ENCODE measurements around the gene GPA33. TPM values are rescaled to one million over a fixed set of nuclear protein-coding genes. Genes with fewer than 3 reads are reported as not detected.

GPA33 gene
- total RNA-seq, 1 donor from 2014 or later: 0.10 TPM

GRCh38 chr1:167136806-167137205 is 46.6 kb upstream of the GPA33 start:
- Mint-ChIP-seq H3K4me1 (ENCODE audit: unreplicated experiment) (peaks cover 8% of the 10 kb centered on the region), H3K27me3 (ENCODE audit: unreplicated experiment) (peaks cover 1% of the 10 kb centered on the region), H3K4me3 (ENCODE audit: unreplicated experiment) (no peak overlapping the region), H3K9me3 (ENCODE audit: unreplicated experiment) (no peaks in the 10 kb centered on the region), H3K27ac (ENCODE audit: unreplicated experiment) (no peak overlapping the region), H3K36me3 (ENCODE audit: low read depth, unreplicated experiment) (no peaks in the 10 kb centered on the region)
- no peak for TF ChIP-seq CTCF (IDR thresholded peaks at IDR 0.05; ENCODE audit: unreplicated experiment)
- DNase-seq (ENCODE audit: low spot score): no peak

- H3K4me1 Mint-ChIP-seq (ENCODE audit: unreplicated experiment): peaks cover 12% of the 10 kb centered on the region
- DNase-seq (ENCODE audit: low spot score): no peak
- TF ChIP-seq CTCF (IDR thresholded peaks at IDR 0.05; ENCODE audit: unreplicated experiment): no peak
- no peaks in the 10 kb centered on the region for H3K9me3 Mint-ChIP-seq (ENCODE audit: unreplicated experiment)
- no peak overlapping the region for H3K27ac Mint-ChIP-seq (ENCODE audit: unreplicated experiment)
- no peaks in the 10 kb centered on the region for H3K36me3 Mint-ChIP-seq (ENCODE audit: low read depth, unreplicated experiment)
- peaks cover 1% of the 10 kb centered on the region for H3K27me3 Mint-ChIP-seq (ENCODE audit: unreplicated experiment)
- H3K4me3 Mint-ChIP-seq (ENCODE audit: unreplicated experiment): no peak overlapping the region
Measured at GRCh38 chr1:167136191-167136614, 46.0 kb upstream of the GPA33 start.

GRCh38 chr1:167135281-167135840 is 45.2 kb upstream of the GPA33 start:
- DNase-seq (ENCODE audit: low spot score): no peak
- Mint-ChIP-seq H3K4me3 (ENCODE audit: unreplicated experiment) (no peak overlapping the region), H3K9me3 (ENCODE audit: unreplicated experiment) (no peaks in the 10 kb centered on the region), H3K27me3 (ENCODE audit: unreplicated experiment) (peaks cover 1% of the 10 kb centered on the region), H3K4me1 (ENCODE audit: unreplicated experiment) (peaks cover 13% of the 10 kb centered on the region), H3K27ac (ENCODE audit: unreplicated experiment) (no peak overlapping the region), H3K36me3 (ENCODE audit: low read depth, unreplicated experiment) (no peaks in the 10 kb centered on the region)
- TF ChIP-seq CTCF (IDR thresholded peaks at IDR 0.05; ENCODE audit: unreplicated experiment): no peak

GRCh38 chr1:167132301-167133010 is 42.3 kb upstream of the GPA33 start:
- DNase-seq (ENCODE audit: low spot score): no peak

More at GRCh38 chr1:167132301-167133010, 42.3 kb upstream of the GPA33 start:
- Mint-ChIP-seq H3K27ac (ENCODE audit: unreplicated experiment) (no peak overlapping the region), H3K27me3 (ENCODE audit: unreplicated experiment) (peaks cover 1% of the 10 kb centered on the region), H3K4me1 (ENCODE audit: unreplicated experiment) (peaks cover 13% of the 10 kb centered on the region), H3K36me3 (ENCODE audit: low read depth, unreplicated experiment) (peaks cover 6% of the 10 kb centered on the region), H3K9me3 (ENCODE audit: unreplicated experiment) (no peaks in the 10 kb centered on the region), H3K4me3 (ENCODE audit: unreplicated experiment) (no peak overlapping the region)
- no peak for TF ChIP-seq CTCF (IDR thresholded peaks at IDR 0.05; ENCODE audit: unreplicated experiment)

All from endothelial cell (in vitro differentiated cells).